ENCODE data around the gene PDCD5. TPM values are rescaled to one million over a fixed set of nuclear protein-coding genes. Genes with fewer than 3 reads are reported as not detected.
"Not testable (repeated sequence)": the region's sequence is repeated elsewhere in the genome, so short reads cannot be mapped to it uniquely, and the experiment has no call there.

Gene PDCD5
- total RNA-seq, 1 donor from 2014 or later, result 159 TPM

GRCh38 chr19:32558607-32559228, 22.3 kb upstream of the PDCD5 start:
- H3K4me3 Mint-ChIP-seq, result no peak overlapping the region

GRCh38 chr19:32563761-32564160, 17.2 kb upstream of the PDCD5 start:
- no peak overlapping the region for H3K27ac Mint-ChIP-seq (ENCODE audit: unreplicated experiment)
- no peaks in the 10 kb centered on the region for H3K36me3 Mint-ChIP-seq (ENCODE audit: low read depth)
- H3K4me1 Mint-ChIP-seq, result peaks cover 4% of the 10 kb centered on the region
- H3K9me3 Mint-ChIP-seq, result no peaks in the 10 kb centered on the region
- TF ChIP-seq CTCF (conservative IDR thresholded peaks at IDR 0.05), result no peak
- peaks cover 2% of the 10 kb centered on the region for H3K27me3 Mint-ChIP-seq (ENCODE audit: low read depth)
- DNase-seq (ENCODE audit: low read depth, low spot score), result no peak
- no peak overlapping the region for H3K4me3 Mint-ChIP-seq

More at GRCh38 chr19:32558607-32559228, 22.3 kb upstream of the PDCD5 start:
- H3K27ac Mint-ChIP-seq (ENCODE audit: unreplicated experiment), result no peak overlapping the region
- peaks cover 4% of the 10 kb centered on the region for H3K4me1 Mint-ChIP-seq
- DNase-seq (ENCODE audit: low read depth, low spot score), result no peak
- no peak for TF ChIP-seq CTCF (conservative IDR thresholded peaks at IDR 0.05)
- no peaks in the 10 kb centered on the region for H3K9me3 Mint-ChIP-seq
- H3K36me3 Mint-ChIP-seq (ENCODE audit: low read depth), result no peaks in the 10 kb centered on the region
- H3K27me3 Mint-ChIP-seq (ENCODE audit: low read depth), result peaks cover 12% of the 10 kb centered on the region

- no peak overlapping the region for H3K27ac Mint-ChIP-seq (ENCODE audit: unreplicated experiment)
- DNase-seq (ENCODE audit: low read depth, low spot score), result no peak
- peaks cover 6% of the 10 kb centered on the region for H3K4me1 Mint-ChIP-seq
- no peak overlapping the region for H3K4me3 Mint-ChIP-seq
- no peaks in the 10 kb centered on the region for H3K36me3 Mint-ChIP-seq (ENCODE audit: low read depth)
- H3K9me3 Mint-ChIP-seq, result no peaks in the 10 kb centered on the region
- no peak for TF ChIP-seq CTCF (conservative IDR thresholded peaks at IDR 0.05)
- H3K27me3 Mint-ChIP-seq (ENCODE audit: low read depth), result peaks cover 6% of the 10 kb centered on the region
These were observed 14.7 kb upstream of the PDCD5 start for GRCh38 chr19:32566246-32566830.

- no peak for TF ChIP-seq CTCF (conservative IDR thresholded peaks at IDR 0.05)
- DNase-seq (ENCODE audit: low read depth, low spot score), result no peak
- Mint-ChIP-seq H3K36me3 (ENCODE audit: low read depth) (no peaks in the 10 kb centered on the region), H3K9me3 (no peaks in the 10 kb centered on the region), H3K27ac (ENCODE audit: unreplicated experiment) (no peak overlapping the region), H3K4me3 (no peak overlapping the region), H3K27me3 (ENCODE audit: low read depth) (peaks cover 6% of the 10 kb centered on the region), H3K4me1 (peaks cover 6% of the 10 kb centered on the region)
These were observed 13.5 kb upstream of the PDCD5 start for GRCh38 chr19:32567486-32567885.

GRCh38 chr19:32570081-32570785, 10.8 kb upstream of the PDCD5 start:
- peak; percentile 77 for TF ChIP-seq CTCF (conservative IDR thresholded peaks at IDR 0.05)
- no peak overlapping the region for H3K4me3 Mint-ChIP-seq
- no peaks in the 10 kb centered on the region for H3K36me3 Mint-ChIP-seq (ENCODE audit: low read depth)
- no peak overlapping the region for H3K27ac Mint-ChIP-seq (ENCODE audit: unreplicated experiment)
- peaks cover 6% of the 10 kb centered on the region for H3K4me1 Mint-ChIP-seq
- no peaks in the 10 kb centered on the region for H3K9me3 Mint-ChIP-seq
- H3K27me3 Mint-ChIP-seq (ENCODE audit: low read depth), result peaks cover 9% of the 10 kb centered on the region
- DNase-seq (ENCODE audit: low read depth, low spot score), result peak; percentile 32

- H3K4me3 Mint-ChIP-seq; H3K27ac Mint-ChIP-seq (ENCODE audit: unreplicated experiment); DNase-seq (ENCODE audit: low read depth, low spot score); H3K9me3 Mint-ChIP-seq; H3K27me3 Mint-ChIP-seq (ENCODE audit: low read depth); H3K36me3 Mint-ChIP-seq (ENCODE audit: low read depth); H3K4me1 Mint-ChIP-seq: not testable (repeated sequence)
These were observed 9.4 kb upstream of the PDCD5 start for GRCh38 chr19:32571471-32572075.

- DNase-seq (ENCODE audit: low read depth, low spot score); H3K4me1 Mint-ChIP-seq; H3K4me3 Mint-ChIP-seq; H3K9me3 Mint-ChIP-seq; H3K27ac Mint-ChIP-seq (ENCODE audit: unreplicated experiment); H3K36me3 Mint-ChIP-seq (ENCODE audit: low read depth): not testable (repeated sequence)
- H3K27me3 Mint-ChIP-seq (ENCODE audit: low read depth), result peaks cover 14% of the 10 kb centered on the region
These were observed 8.1 kb upstream of the PDCD5 start for GRCh38 chr19:32572700-32573491.
